ENCODE data around the gene ARHGAP6.

DNA sequence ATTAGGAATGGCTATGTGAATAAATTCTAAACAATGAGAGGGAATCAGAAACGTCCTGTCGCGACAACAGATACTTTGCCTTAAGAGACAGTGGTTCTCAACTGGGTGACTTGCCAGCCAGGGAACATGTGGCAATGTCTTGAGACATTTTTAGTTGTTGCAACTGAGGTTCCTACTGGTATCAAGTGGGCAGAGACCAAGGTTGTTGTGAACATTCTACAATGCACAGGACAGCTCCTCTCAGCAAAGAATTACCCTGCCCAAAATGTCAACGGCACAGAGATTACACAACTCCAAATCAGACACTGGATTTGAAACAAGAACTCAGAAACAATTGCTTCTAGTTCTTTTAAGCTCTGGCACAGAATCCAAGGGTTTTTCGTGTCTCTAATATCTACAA lies 128.6 kb downstream of the ARHGAP6 start:
- TF ChIP-seq POLR2A (IDR thresholded peaks at IDR 0.05): no peak
- TF ChIP-seq, protein P1, sequence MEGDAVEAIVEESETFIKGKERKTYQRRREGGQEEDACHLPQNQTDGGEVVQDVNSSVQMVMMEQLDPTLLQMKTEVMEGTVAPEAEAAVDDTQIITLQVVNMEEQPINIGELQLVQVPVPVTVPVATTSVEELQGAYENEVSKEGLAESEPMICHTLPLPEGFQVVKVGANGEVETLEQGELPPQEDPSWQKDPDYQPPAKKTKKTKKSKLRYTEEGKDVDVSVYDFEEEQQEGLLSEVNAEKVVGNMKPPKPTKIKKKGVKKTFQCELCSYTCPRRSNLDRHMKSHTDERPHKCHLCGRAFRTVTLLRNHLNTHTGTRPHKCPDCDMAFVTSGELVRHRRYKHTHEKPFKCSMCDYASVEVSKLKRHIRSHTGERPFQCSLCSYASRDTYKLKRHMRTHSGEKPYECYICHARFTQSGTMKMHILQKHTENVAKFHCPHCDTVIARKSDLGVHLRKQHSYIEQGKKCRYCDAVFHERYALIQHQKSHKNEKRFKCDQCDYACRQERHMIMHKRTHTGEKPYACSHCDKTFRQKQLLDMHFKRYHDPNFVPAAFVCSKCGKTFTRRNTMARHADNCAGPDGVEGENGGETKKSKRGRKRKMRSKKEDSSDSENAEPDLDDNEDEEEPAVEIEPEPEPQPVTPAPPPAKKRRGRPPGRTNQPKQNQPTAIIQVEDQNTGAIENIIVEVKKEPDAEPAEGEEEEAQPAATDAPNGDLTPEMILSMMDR (IDR thresholded peaks at IDR 0.05): no peak

All from Peyer's patch (tissue), 4 donors.